ENCODE data around the gene OLR1.
"Not testable (repeated sequence)": the region's sequence is repeated elsewhere in the genome, so short reads cannot be mapped to it uniquely, and the experiment has no call there.

Gene OLR1

DNA sequence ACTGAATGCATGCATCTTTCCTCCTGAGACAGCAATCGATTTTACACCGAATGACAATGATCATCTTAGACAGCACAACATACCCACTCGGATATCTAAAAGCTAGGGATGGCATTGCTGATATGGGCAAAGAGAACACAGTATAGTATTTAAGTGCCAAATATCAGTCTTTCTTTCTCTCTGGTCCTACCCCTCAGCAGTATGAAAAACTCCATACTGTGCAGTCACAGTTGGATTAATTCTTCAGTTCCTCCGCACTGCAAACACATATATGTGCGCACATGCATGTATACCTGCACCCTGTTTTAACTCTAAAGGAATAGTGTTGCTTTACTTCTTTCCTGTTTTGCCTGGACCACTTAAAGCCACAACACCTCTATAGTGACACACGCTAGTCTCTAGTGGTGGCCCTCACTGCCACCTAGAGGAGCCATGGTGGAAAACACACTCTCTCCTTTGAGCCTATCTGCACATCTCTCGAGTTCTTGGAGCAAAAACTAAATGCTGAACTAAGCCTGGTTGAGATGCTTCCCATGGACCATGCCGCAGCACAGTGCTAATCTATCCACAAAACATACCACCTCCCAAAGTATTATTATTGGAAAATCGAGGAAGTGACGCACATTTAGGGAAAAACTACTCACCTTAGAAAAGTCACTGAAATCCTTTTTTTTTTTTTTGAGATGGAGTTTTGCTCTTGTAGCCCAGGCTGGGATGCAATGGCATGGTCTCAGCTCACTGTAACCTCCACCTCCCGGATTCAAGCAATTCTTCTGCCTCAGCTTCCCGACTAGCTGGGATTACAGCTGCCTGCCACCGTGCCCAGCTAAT lies 18.8 kb upstream of the OLR1 start:
- peak; percentile 19 for DNase-seq (ENCODE audit: low read depth)

DNA sequence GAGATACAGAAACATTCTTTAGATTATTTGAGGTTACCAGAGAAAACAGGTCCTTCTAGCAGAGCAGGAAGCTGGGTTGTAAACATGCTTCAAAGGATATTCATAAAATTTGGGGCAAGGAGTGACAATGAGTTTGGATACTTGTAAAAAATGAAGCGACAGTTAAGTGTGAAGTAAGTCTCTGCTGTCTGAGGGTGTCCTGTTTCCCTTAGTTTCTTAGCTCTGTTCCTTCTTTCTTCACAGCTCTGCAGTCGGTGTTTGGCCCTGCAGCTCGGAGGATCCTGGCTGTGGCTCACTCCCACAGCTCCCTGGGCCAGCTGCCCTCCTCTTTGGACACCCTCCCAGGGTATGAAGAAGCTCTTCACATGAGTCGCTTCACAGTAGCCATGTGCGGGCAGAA lies 17.7 kb upstream of the OLR1 start:
- DNase-seq (ENCODE audit: low read depth): no peak

DNA sequence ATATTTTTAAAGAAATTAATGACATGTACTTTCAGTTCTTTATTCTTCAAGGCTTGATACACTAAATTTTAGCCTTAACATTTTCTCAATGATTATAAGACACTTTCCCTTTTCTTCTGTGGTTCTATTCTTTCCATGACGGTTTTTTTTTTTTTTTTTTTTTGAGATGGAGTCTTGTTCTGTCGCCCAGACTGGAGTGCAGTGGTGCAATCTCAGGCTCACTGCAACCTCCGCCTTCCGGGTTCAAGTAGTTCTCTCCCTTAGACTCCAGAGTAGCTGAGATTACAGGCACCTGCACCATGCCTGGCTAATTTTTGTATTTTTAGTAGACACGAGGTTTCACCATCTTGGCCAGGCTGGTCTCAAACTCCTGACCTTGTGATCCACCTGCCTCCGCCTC lies 15.0 kb upstream of the OLR1 start:
- DNase-seq (ENCODE audit: low read depth): not testable (repeated sequence)

DNA sequence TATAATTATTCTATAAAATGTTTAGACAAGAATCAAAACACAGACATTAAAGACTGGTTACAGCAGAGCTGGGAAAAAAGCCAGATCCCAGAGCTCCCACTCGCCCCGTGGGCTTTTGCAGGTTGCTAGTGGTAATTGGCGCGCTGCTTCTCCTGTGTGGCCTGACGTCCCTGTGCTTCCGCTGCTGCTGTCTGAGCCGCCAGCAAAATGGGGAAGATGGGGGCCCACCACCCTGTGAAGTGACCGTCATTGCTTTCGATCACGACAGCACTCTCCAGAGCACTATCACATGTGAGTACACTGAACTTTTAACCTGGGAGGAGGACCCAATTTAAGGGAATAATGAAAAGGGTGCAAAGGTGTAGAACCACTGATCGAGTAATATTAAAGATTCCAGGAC lies 14.4 kb upstream of the OLR1 start:
- no peak for DNase-seq (ENCODE audit: low read depth)

DNA sequence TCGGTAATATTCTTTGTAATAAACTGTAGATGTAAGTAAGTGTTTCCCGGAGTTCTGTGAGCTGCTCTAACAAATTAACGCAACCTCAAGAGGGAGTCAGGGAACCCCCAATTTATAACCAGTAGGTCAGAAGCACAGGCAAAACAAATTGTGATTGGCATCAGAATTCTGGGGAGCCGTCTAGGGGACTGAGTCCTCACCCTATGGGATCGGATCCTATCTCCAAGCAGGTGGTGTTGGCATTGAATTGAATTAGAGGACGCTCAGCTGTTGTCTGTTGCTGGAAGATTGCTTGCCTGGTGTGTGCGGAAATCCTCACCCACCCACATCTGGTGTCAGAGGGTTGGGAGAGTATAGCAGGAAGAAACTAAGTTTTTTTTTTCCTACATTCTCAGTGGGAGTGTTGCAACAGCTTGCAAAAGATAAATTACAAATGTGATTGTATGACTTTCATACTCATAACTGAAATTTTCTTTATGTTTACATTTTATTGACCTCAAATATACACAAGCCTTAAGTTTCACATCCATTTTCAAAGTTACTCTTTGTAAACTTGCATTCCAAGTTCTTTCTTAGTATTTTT lies 12.4 kb upstream of the OLR1 start:
- no peak for DNase-seq (ENCODE audit: low read depth)

DNA sequence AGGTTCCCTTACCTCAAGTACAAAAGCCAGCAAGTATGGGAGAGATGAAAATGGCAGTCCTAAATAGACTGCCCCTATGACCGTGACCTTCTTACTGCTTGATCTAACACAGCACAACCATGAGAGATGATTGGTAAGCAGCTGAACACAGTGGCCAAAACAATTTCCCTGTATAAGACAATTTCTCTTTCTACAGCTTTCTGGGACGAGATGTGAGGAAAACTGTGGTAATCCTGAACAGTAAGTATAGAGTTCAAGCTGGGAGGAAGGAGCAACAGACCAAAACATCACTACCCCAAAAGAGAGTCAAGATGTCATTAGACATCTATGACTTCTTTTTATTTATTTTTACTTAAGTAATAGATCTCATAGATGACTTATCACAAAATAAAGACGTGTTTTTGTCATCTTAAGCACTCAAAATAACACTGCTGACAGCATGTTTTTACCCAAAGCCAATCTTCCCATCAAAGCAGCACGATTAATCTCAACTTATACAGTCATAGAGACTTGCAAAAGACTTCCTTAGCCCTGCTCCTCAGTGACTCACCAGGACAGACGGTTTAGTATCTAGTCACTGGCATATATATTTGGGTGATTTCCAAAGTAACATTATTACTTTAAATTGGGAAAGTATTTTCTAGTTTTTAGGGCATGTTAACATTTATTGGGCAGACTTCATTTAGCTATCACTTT lies 10.6 kb upstream of the OLR1 start:
- no peak for DNase-seq (ENCODE audit: low read depth)

DNA sequence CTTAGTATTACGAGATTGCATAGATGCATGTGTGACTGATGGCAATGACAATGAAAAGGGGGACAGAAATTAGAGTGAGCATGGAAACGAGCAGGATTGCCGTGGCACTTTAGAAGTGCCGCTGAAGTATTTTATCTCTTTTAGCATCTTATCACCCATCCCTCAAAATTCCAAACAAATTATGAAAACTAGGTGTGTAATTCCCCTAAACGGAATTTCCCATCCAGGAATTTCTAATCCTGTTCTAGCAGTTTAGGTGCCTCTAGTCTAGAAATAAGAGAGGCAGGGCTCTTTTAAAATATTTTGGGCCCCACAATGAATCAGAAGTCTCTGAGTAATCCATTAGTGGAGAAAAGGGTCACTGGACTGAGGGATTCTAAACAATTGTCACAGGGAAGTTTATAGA lies 7.8 kb upstream of the OLR1 start:
- no peak for DNase-seq (ENCODE audit: low read depth)

DNA sequence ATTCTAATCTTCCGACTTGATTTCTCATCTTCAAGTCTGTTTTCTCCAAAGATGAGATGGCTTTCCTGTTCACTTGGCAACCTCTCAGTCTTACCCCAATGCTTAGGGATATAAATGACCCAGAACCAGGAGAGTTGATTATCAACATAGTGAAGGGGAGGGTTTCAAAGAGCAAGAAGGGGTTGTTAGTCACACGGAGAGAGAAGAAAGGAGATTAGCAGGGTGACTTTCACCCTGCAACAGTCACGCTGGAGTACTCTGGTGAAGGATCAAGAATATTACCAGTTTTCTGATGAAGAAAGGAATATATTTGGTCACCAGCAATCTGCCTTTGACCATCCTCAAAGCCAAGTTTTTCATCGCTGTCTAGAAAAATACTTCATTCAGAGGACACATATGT lies 6.9 kb upstream of the OLR1 start, which contains the start of gene TMEM52B:
Gene TMEM52B (plus strand): TSS at position 212 of the 400 bp plus-strand sequence. CDS start 543 bp downstream, outside the sequence.
- no peak for DNase-seq (ENCODE audit: low read depth)

DNA sequence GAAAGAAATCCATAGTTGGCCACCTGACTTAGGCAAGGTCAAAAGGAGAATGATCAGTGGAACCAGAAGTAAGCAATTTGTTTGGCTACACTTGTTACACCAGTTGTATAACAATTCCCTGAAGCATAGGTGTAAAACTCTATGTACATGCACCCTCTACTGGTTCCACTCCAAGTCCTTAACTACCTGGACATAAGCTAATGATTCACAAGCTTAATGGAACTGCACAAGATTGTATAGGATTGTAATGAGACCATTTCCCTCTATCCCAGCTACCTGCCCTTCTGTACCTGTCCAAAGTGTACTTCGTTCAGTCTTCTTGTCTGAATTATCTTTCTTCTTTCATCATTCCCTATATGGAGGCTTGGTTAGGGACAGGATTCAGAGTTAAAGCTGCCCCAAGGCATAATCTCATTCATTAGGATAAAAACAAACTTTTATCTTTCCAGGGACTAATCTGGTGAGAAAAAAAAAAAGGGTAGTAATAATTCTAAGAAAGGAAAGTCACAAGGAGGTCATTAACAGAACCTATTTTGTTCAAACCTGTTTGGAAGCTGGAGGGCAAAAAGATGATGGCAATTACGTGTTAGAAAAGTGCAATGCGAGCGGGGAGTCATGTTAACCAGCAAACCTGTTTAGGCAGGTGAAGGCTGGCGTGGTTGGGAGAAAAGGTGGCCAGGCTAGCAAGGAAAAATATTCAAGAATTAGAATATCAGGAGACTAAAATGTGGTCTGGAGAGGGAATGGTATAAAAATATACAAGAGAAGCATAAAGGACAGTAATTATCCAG lies 4.1 kb upstream of the OLR1 start:
- no peak for DNase-seq (ENCODE audit: low read depth)

DNA sequence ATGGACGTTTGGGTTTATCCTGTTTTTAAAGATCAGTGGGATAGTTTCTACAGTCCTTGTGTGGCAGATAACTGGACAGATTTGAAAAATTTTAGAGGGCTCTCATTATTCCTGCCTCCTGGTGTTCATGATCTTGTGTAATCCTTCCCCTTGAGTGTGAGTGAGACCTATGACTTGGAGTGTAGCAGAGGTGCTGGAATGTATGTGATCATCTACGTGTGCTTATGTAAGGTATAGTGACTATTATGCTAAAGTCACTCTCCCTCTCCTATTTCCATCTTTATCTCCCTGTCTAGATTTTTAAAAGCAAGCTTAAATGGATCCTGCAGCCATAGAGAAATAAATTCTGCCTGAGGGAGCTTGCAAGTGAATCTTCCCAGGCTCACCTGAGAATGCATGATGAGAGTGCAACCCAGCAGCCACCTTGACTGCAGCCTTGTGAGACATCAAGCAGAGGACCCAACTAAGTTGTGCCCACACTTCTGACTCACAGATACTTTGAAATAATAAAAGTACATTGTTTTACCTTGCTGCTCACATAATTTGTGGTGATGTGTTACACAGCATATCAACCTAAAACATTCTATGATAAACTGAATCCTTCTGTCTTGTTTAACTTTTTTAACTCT lies 3.2 kb upstream of the OLR1 start:
- DNase-seq (ENCODE audit: low read depth): no peak

DNA sequence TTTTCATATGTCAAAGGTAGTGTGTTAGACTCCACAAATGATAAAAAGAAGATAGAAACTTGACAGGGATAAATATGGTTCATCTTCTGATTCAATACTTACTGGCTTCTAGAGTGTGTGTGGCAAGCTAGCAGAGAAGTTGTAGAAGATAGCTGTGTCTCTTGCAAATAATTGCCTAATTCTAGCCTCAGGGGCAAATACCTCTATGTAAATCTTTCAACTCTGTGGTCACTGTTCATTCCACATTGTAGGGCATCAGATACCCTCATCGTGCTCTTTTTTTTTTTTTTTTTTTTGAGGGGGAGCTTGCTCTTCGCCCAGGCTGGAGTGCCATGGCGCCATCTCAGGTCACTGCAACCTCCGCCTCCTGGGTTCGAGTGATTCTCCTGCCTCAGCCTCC lies 1.7 kb downstream of the OLR1 start:
- no peak for DNase-seq (ENCODE audit: low read depth)

DNA sequence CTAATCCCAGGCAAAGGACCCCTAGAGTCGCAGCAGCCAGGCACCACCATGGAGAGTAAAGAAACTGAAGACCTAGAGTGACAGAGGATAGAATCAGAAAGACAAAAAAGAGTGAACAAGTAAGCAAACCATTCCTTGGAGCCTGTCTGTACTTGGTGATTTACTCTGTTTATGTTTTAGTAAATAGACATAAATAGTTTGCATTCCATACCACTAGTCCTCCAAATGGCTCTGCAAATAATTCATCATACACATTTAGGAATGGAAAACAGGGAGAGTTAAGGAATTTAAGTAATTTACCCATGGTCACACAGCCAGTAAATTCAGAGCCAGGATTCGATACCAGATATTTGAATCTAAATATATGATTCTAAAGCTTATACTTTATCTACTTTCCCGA lies 2.8 kb downstream of the OLR1 start:
- no peak for DNase-seq (ENCODE audit: low read depth)

DNA sequence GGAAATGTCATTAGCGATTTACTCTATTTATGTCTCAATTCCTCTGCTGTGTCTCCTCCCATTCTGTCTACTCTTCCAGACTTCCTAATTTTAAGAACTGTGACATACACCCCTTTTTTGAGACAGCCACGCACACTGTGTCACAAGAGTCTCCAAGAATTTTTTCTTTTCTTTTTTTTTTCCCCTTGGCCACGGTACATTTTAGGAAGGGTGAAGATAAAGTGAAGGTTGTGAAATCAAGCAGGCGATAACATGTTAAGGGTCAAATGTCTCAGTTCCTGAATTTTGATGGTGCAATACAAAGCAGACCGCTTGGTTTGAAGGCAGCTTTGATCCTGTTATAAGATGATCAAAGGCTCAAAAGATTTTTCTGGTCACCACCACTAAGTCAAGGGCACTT lies 4.3 kb downstream of the OLR1 start:
- no peak for DNase-seq (ENCODE audit: low read depth)

DNA sequence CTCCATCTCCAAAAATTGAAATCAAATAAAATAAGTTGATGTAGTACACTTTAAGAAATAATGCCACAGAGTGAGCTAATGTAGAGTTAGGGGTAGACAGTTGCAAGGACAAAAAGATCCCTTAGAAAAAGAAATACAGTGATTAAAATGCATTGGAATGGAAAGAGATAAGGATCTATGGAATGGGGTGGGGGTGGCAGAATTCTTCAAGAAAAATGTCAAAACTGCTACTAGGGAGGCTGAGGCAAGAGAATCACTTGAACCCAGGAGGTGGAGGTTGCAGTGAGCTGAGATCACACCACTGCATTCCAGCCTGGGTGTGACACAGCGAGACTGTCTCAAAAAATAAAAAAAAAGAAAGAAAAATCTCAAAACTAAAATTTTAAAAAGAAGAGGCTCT lies 6.5 kb downstream of the OLR1 start:
- DNase-seq (ENCODE audit: low read depth): no peak

DNA sequence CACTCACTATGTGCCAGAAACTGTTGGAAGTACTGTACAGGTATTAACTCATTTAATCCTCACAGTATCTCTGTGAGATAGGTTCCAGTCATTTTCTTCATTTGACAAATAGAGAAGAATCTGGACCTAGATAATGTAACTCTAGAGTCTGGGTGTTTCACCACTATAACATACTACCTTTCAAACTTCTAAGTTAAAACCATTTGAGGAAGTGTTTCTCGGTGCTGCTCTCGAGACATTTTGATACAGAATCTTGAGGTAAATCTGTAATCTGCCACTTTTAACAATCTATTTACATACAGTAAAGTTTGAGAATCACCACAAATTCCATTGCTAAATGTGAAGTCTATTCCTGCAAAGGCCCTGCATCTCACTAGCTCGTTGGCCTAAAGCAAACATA lies 8.8 kb downstream of the OLR1 start:
- no peak for DNase-seq (ENCODE audit: low read depth)

DNA sequence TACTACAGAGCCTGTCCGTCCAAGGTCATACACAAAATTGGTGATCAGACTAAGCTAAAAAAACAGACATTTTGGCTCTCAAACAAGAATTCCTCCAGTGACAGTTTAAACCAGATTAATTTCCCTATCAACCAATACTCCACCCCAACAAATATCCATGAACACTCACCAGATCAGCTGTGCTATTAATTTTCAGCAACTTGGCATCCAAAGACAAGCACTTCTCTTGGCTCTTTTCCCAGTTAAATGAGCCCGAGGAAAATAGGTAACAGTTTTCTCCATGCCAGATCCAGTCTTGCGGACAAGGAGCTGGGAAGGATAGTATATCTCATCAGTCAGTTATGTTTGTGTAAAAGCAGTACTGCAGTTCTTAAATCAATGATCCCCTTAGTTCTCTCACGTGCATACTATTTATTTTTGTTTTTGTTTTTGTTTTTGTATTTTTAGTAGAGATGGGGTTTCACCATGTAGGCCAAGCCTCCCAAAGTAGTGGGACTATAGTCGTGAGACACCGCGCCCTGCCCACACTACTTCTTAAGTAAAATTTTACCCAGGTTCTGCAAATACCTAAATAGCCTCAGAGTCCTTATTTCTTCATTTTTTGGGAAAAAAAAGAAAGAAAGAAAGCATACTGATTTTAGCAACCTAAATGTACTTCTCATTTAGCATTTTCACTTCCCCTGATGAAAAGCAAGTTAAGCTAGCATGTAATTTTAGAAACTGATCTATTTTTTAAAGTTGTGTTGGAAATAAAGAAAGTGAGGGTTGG lies 11.1 kb downstream of the OLR1 start:
- no peak for DNase-seq (ENCODE audit: low read depth)

DNA sequence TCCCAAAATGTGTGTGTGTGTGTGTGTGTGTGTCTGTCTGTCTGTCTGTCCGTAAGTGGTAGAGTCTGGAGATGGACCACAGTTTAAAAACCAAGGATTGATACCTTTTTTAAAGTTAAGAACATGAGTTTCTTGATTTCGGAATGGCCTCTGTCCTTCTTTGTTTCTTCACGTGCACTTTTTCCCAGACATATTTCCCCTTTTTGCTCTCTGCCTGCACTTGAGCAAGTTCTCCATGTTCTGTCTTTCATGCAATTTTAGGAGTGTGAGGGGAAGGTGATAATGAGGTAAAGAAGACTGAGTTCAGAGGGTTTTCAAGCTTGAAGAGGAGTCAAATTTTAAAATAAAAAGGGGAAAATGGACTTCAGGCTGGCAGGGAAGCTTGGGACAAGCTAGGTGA lies 12.7 kb downstream of the OLR1 start:
- DNase-seq (ENCODE audit: low read depth): no peak

DNA sequence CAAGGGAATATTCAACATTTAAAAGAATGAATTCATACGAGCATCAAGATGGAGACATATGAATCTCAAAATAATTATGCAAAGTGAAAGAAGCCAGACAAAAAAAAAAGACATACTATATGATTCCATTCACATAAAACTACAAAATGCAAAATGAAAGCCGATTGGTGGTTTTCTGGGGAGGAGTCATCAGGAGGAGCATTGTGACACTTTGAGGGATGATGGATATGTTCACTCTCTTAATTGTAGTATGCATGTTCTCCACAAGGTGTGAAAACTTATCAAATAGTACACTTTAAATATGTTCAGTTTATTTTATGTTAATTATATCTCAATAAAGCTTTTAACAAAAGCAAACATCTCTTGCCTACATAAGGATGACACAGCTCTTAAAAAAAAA lies 13.5 kb downstream of the OLR1 start:
- DNase-seq (ENCODE audit: low read depth): no peak

DNA sequence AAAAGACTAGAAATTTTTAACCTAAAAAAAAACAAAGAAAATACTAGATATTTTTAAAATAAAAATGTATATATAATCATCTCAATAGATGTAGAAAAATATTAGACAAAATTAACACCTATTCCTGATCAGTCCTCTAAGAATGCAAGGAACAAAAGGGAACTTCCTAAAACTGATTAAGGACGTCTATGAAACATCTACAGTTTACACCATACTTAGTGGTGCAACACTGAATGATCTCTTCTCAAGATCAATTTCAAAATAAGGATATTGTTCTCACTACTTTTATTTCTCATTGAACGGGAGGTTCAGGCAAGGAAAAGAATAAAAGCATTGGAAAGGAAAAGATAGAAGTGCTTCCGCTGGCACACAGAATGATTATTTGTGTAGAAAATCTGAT lies 16.0 kb downstream of the OLR1 start:
- DNase-seq (ENCODE audit: low read depth): no peak

DNA sequence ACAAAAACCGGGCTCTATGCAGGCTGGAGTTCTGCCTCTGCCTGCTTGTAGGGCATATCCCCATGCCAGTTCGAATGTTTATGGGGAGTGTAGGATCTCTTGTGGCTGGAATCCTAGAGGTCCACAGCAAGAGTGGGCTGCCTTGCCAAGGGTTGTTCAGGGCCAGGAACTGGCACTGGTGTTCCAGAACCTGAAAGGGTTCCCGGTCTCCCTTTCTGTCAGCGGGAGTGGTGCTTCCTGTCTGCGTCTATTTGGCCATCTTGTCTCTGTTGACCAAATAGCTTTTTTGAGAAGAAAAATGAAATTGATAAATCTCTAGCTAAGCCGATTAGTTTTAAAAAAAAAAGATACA lies 17.8 kb downstream of the OLR1 start:
- DNase-seq (ENCODE audit: low read depth): no peak

Measured in activated T-helper 1 cell treated with Interleukin-2 at 50 U/mL for 16 hours (primary cell).